SK-N-MC (cell line): Measurements from ENCODE around the gene KLRK1.

Experiments used
- EZH2 ChIP-seq: fragments of 200-600 bp; sonication (generic); IDR thresholded peaks from one replicate; pipeline ENCODE4 v1.6.1; 2017; ENCODE audit warnings: antibody characterized with exemption
- POLR2AphosphoS5 ChIP-seq: IDR thresholded peaks from 2 replicates; pipeline ENCODE4 v1.6.1; 2012; ENCODE audit warnings: mild to moderate bottlenecking, low read depth, low read length, borderline replicate concordance

DNA sequence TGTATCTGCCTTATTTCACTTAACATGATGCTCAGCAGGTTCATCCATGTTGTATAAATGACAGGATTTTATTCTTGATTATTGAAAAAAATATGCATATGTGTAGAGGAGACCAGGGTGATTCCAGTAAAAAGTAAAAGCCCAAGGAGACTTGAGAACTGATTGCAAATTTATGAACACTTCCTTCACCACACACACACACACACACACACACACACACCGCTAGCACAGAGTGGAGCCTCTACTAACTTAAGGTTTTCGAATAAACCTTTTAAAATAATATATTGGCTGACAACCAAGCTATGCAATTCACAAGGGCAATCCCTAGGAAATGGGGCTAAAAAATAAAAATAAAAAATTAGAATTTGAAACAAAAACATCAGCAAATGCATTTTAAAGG, 8.3 kb upstream of the KLRK1 start:
- TF ChIP-seq EZH2 (no peak), POLR2AphosphoS5 (no peak)
